Stimulated activated CD4-positive, alpha-beta T cell treated with anti-CD3 and anti-CD28 coated beads, Interleukin-15, amount 100 ng/mL, for 24 hours (primary cell): ENCODE results near the gene TSPEAR.
"Not testable (repeated sequence)": the region's sequence is repeated elsewhere in the genome, so short reads cannot be mapped to it uniquely, and the experiment has no call there.

Experiments
- DNase-seq: peaks from one replicate; pipeline ENCODE4 v3.0.0-alpha.2; 2020

TSPEAR gene

GRCh38 chr21:44681861-44682579, 29.4 kb downstream of the TSPEAR start, which contains the start of gene KRTAP12-1:
TSS of gene KRTAP12-1 (minus strand) at chr21:44682163. CDS start at chr21:44682123, 40 bp downstream.
- DNase-seq = no peak

DNA sequence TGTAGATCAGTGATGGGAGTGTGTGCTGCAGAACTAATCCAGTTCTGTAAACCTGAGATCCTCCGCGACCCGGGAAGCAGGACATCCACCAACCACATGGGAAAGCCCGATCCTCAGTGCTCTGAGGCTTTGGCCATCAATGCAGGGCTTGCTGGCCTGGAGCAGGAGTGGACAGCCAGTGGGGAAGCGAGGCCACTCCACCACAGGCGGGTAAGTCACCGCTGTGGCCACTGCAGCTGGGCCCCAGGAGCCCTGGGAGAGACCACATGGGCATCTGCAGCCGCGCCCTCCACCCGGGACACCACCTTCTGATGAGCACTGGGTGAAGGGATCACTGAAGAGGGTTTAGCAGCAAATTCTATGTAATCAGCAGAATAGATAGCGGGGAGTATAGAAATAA, 30.2 kb downstream of the TSPEAR start:
- no peak for DNase-seq

DNA sequence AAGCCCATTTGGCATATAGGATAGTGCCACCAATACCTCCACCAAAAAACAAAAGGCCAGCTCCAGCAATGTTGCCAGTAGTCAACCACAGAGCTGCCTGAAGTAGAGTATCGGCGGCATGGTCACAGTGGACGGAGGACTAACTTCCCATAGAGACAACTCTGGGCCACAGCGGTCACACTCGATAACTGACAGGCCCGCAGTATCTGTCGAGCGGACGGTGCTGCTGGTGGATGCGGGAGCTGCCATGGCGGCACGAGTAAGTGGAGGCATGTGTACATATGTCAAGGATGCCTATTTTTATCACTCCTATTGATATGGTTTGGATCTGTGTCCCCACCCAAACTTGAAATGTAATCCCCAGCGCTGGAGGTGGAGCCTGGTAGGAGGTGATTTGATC, 33.5 kb downstream of the TSPEAR start:
- no peak for DNase-seq

GRCh38 chr21:44671911-44672310, 39.5 kb downstream of the TSPEAR start:
- no peak for DNase-seq

GRCh38 chr21:44670642-44671432, 40.5 kb downstream of the TSPEAR start:
- no peak for DNase-seq

- DNase-seq = no peak
These were observed 43.8 kb downstream of the TSPEAR start for GRCh38 chr21:44667612-44668011.

- DNase-seq = no peak
These were observed 44.7 kb downstream of the TSPEAR start, which contains the start of gene KRTAP12-2 for GRCh38 chr21:44666401-44667320. TSS of gene KRTAP12-2 (minus strand) at chr21:44666927. CDS start at chr21:44666886, 41 bp downstream.

DNA sequence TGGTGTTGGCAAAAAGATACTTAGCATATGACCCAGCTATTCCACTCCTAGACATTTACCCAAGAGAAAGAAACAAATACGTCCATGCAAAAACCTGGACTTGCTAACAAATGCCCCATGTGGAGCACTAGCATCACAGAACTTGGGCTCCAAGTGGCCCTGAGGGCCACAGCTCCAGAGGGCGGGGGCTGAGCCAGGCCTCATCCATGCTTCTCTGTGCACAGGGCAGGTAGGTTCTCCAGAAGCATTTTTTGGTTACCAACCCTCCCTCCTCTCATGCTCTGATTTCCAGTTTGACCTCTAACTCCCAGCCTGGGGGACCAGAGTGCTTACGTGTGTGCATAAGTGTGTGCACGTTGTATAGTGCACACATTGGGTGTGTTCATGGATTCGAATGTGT, 46.7 kb downstream of the TSPEAR start:
- DNase-seq = no peak

DNA sequence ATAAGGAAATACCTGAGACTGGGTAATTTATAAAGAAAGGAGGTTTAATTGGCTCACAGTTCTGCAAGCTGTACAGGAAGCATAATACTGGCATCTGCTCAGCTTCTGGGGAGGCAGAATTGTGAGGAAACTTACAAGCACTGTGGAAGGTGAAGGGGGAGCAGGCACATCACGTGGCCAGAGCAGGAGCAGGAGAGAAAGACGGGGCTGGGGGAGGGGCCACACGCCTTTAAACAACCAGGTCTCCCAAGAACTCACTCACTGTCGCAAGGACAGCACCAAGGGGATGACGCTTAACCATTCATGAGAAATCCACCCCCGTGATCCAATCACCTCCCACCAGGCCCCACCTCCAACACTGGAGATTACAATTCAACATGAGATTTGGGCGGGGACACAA, 49.8 kb downstream of the TSPEAR start:
- not testable (repeated sequence) for DNase-seq

DNA sequence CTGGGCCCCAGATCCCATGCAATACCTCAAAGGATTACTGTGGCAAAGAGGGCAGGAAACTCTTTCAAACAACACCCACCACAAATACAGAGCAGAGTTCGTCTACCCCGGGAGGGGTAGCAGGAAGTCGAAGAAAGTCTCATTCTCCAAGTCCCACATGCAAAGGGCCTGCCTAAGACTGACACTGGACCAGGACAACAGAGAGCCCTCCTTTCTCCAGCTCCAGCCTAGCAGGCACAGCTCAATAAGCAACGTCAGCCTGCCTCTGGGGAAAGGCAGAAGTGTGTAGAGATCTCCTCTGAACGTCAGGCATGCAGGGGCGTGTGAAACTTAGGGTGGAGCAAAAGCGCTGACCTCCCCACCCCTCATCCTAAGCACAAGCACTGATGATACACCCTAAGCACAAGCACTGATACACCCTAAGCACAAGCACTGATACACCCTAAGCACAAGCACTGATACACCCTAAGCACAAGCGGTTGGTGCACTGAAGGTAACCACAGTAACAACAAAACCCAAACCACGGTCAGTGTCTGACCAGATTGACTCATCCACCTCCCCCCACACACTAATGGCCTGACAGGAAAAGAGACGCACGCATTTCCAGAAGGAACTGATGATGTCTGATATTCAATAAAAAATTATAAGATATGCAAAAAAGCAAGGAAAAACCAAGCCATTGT, 52.3 kb downstream of the TSPEAR start:
- DNase-seq = no peak

DNA sequence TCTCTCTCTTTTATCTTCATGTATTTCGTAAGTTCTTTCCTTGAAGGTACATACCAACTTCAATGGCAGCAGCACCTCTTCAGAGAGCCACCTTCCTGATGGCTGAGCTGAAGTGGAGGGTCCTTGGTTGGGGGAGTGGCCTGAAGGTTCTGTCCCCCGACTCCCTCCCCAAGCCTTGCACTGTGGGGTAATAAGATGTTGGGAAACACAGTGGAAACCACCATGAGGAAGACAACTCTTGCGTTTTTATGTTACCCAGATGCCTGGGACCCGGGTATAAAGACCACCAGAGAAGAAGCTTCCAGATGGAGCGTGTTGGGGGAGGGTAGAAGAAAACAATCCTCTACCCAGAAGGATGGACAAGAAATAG, 52.8 kb downstream of the TSPEAR start:
- DNase-seq = no peak

GRCh38 chr21:44657635-44658540, 53.5 kb downstream of the TSPEAR start, which contains the start of gene KRTAP12-3:
TSS of gene KRTAP12-3 (plus strand) at chr21:44657932. CDS start at chr21:44657980, 48 bp downstream.
- DNase-seq = peak; percentile 17

- DNase-seq = no peak
These were observed 54.5 kb downstream of the TSPEAR start for GRCh38 chr21:44656868-44657267.

DNA sequence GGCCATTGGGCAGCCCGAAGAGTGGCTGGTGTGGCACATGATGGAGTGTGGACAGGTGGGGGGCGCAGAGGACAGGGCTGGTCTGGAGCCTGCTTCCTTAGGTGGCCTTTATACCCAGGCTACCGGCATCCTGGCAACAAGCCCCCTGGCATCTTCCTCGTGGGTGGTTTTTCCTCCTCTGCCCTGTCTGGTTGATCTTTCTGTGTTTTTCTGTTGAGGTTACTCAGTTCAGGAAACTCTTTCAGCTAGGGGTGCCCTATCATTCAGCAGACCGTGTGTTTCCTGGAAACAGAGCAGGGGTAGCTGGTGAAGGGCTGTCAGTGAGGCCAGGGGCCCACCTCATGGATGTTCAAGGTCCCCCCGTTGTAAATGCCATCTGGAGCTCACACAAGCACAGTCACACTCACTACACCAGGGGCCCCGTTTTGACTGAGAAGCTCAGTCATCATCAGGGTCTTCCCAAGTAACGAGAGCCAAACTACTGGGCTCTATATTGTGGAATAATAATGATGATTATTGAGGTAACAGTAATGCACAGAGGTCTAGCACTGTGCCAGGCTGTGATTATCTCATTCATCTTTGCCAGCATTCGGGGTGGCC, 56.7 kb downstream of the TSPEAR start, which contains the start of gene KRTAP12-4:
TSS of gene KRTAP12-4 (minus strand) at position 84 of the 600 bp plus-strand sequence. CDS start at position 39, 45 bp downstream.
- DNase-seq = no peak

DNA sequence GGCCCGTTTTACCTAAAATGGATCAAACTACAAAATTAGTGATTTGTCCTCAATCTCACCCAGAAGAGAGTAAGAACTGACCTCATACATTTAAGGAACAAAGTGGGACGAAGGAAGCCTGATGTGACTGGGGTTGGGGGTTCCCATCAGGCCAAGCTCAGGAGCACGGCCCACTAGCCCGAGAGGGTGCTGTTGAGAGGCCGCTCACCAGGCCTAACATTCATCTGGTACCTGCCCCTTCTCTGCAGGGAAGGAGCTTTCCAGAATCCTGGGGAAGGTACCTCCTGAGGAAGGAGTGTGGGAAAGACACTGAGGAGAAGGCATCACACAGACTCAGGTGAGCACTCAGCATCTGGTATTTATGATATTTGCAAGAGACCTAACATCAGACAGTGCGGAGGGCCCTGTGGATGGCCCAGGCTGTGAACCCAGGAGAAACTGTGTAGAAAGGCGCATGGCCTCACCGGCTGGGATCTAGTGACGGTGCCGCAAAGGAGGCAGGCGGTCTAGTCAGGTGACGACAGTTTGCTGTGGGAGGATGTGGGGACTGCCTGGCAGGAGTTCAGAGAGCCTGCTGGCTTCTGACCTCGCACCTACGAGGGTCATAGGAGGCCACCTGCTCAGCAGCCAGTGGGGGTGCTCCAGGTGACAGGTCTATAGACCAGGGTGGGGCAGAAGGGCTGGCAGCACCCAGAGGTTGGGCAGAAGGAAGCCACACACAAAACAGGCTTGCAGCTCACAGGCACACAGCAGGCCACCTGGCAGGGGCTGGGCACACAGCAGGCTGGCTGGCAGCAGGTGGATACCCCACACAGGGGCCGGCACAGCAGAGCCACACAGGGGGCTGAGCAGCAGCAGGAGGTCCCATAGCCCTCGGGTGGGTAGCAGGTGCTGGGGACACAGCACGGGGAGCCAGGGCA, 57.5 kb downstream of the TSPEAR start:
- peak; percentile 22 for DNase-seq

GRCh38 chr21:44653123-44653522, 58.2 kb downstream of the TSPEAR start:
- DNase-seq = no peak

GRCh38 chr21:44650973-44651675, 60.2 kb downstream of the TSPEAR start:
- no peak for DNase-seq

DNA sequence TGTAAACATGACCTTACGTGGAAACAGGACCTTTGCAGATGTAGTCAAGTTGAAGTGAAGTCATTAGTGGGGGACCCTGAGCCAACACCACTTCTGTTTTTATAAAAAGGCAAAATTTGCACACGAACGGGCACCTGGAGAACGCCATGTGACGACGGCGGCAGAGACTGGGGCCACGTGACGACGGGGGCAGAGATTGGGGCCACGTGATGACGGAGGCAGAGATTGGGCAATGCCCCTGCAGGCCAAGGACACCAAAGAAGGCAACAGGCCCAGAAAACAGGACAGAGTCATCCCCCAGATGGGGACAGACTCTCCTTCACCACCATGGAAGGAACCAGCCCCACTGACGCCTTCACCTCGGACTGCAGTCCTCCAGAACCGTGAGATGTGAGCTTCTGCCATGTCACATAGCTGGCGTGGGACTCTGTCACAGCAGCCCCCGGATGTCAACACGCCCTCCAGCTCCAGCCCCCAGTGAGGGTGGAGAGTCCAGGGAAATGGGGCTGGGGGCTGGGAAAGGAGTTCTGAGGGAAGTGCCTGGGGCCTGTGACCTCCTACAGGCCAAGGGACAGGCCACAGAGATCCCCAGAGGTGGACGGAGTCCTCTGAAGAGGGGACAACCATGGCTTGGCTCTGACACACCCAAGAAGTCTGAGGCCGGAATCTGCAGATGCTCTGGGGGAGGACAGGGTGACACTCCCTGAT, 61.0 kb downstream of the TSPEAR start:
- no peak for DNase-seq
